Thymus (tissue), 11 donors: ENCODE measurements around the gene SNTA1. TPM values are rescaled to one million over a fixed set of nuclear protein-coding genes. Genes with fewer than 3 reads are reported as not detected.

Source experiments
- DNase-seq, 9 donors: peaks; one replicate each; pipeline ENCODE4 v3.0.0-alpha.2; 2013; ENCODE audit warnings: low spot score in 9 of 9, low read depth in 6 of 9, missing footprints in 1 of 9
- H3K27ac ChIP-seq, 2 donors: one replicate each; pipeline ENCODE4 v1.5.1; 2013; ENCODE audit warnings: control low read depth in 1 of 2, low read depth in 1 of 2, low read length in 1 of 2, mild to moderate bottlenecking in 1 of 2, moderate library complexity in 1 of 2
- H3K27me3 ChIP-seq, 2 donors: one replicate each; pipeline ENCODE4 v1.5.1; 2013; ENCODE audit warnings: low read length in 1 of 2; ENCODE audit not compliant: control insufficient read depth in 2 of 2, insufficient read depth in 1 of 2
- H3K36me3 ChIP-seq, 2 donors: one replicate each; pipeline ENCODE4 v1.5.1; 2013; ENCODE audit warnings: low read length in 1 of 2, mild to moderate bottlenecking in 1 of 2, moderate library complexity in 1 of 2; ENCODE audit not compliant: control insufficient read depth in 2 of 2, insufficient read depth in 2 of 2
- H3K4me1 ChIP-seq, 2 donors: one replicate each; pipeline ENCODE4 v1.5.1; 2013; ENCODE audit warnings: low read length in 2 of 2; ENCODE audit not compliant: control insufficient read depth in 2 of 2, insufficient read depth in 2 of 2
- H3K4me3 ChIP-seq, 2 donors: one replicate each; pipeline ENCODE4 v1.5.1; 2013; ENCODE audit warnings: low read length in 2 of 2, control low read depth in 1 of 2, mild to moderate bottlenecking in 1 of 2
- H3K9me3 ChIP-seq, 2 donors: one replicate each; pipeline ENCODE4 v1.5.1; 2013; ENCODE audit warnings: low read length in 1 of 2, mild to moderate bottlenecking in 1 of 2; ENCODE audit not compliant: control insufficient read depth in 2 of 2, insufficient read depth in 1 of 2
- WGBS: extraction: QIAGEN DNeasy Blood & Tissue Kit; methylation state at CpG from one replicate; pipeline ENCODE4 v1.1.7; 2013; 5-methylcytosine and 5-hydroxymethylcytosine counted together
- polyA plus RNA-seq: library from polyadenylated mRNA; stranded (reverse); fragments of 200-250 nt; gene quantifications from one replicate; pipeline ENCODE4 v1.2.3, GENCODE V29; 2013
- total RNA-seq: library from RNA; stranded (reverse); fragments of 120-200 nt; gene quantifications from one replicate; pipeline ENCODE4 v1.2.4, GENCODE V29; 2013
- donor health status: healthy.

The SNTA1 gene
- total and polyA plus RNA-seq, 2 donors: 6.8 to 7.7 TPM

DNA sequence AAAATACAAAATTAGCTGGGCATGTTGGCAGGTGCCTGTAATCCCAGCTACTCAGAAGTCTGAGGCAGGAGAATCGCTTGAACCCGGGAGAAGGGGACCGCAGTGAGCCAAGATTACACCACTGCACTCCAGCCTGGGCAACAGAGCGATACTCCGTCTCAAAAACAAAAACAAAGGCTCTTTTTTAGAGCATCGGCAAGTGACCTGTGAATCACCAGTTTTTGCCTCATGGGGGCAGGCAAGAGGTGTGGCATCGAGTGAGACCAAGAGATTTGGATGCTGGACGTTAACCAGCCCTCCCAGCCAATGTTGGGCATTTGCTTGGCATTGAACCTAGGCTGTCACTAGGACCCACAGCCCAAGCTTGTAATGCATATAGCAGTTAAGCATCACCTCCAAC lies 27.6 kb downstream of the SNTA1 start:
- DNase-seq: no peak
- no peak overlapping the region for H3K27ac ChIP-seq
- no peaks in the 10 kb centered on the region for H3K4me1 ChIP-seq
- H3K36me3 ChIP-seq: peaks cover 3 to 6% of the 10 kb centered on the region in 2 donors
- peaks cover 0 to 1% of the 10 kb centered on the region in 2 donors for H3K9me3 ChIP-seq
- no peak overlapping the region for H3K4me3 ChIP-seq
- 79% methylated on average over 8 of the region's 8 CpGs for WGBS
- H3K27me3 ChIP-seq: no peaks in the 10 kb centered on the region

DNA sequence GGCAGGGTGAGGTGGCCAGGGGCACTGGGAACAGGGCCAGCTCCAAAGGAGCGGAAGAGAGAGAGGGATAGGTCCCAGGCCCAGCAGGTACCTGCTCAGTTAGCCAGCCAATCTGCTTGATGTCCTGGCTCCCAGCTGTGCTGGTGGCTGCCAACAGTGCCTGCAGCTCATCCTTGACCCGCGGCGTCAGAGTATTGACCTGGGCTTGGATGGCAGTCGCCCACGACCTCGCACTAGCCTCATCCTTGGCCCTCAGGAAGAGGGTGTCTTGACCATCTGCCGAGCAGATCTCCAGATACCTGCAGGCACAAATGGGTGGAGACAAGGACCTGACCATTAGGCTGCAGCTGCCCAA lies 31.1 kb downstream of the SNTA1 start:
- Histone ChIP-seq H3K4me3 (no peak overlapping the region), H3K9me3 (peaks cover 1 to 4% of the 10 kb centered on the region in 2 donors), H3K27me3 (no peaks in the 10 kb centered on the region), H3K36me3 (peaks cover 12 to 22% of the 10 kb centered on the region in 2 donors), H3K4me1 (no peaks in the 10 kb centered on the region), H3K27ac (no peak overlapping the region)
- 98% methylated on average over 8 of the region's 8 CpGs for WGBS
- DNase-seq: no peak

DNA sequence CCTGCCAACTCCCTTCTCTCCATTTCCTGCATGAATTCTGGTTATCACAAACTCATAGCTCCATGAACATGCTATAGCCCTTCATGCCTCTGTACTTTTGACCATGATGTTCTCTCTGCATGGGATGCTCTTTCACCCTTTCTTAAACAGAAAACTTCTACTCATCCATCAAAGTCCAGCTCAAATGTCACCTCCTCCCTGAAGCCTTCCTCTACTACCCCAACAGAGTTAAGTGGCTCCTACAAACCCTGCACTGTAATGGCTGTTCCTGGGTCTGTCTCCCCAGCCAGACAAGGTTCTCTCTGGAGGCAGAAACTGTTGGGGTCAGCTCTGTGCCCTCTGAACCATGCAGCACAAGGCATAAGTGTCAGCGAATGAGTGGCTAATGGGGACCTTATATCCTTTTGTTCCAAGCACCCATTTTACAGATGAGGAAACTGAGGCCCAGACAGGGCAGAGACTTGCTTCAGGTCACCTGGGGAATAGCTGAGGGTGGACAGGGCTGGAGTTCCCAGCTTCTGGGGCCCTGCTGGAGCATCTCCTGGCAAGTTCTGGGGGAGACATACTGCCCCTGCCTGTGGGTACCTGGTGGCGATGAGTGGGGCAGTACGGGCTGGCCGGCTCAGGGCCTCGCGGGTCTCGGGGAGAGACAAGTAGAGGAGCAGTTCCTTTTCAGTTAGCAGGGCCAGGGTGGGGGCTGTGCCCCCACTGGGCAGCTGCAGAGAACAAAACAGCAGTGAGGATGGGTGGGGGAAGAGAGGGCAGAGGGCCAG lies 31.7 kb downstream of the SNTA1 start:
- DNase-seq: no peak
- over 99% methylated on average over 7 of the region's 7 CpGs for WGBS

DNA sequence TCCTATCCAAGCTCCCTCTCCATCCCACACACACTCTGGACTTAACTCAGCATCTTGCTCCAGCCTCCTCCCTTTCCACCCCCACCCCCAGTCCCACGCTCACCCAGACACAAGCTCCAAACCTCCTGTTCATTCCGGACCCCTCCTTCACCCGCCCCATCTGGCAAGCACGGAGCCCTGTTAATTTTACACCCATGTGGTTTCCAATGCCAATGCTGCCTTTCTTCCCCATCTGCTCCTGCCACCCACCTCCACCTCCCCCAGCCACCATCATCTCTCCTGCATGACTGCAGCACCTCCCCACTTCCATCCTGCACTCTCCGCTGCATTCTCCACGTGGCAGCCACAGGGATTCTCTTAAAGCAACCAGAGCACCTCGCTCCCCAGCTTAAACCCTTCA lies 32.3 kb downstream of the SNTA1 start:
- Histone ChIP-seq H3K27me3 (no peaks in the 10 kb centered on the region), H3K9me3 (peaks cover 1 to 5% of the 10 kb centered on the region in 2 donors), H3K4me1 (no peaks in the 10 kb centered on the region), H3K27ac (no peak overlapping the region), H3K4me3 (no peak overlapping the region), H3K36me3 (peaks cover 16 to 25% of the 10 kb centered on the region in 2 donors)
- 98% methylated on average over 7 of the region's 7 CpGs for WGBS
- no peak for DNase-seq

More for the DNA sequence above, 31.7 kb downstream of the SNTA1 start:
- H3K4me3 ChIP-seq: no peak overlapping the region
- H3K27me3 ChIP-seq: no peaks in the 10 kb centered on the region
- no peaks in the 10 kb centered on the region for H3K4me1 ChIP-seq
- H3K9me3 ChIP-seq: peaks cover 1 to 5% of the 10 kb centered on the region in 2 donors
- H3K27ac ChIP-seq: no peak overlapping the region
- peaks cover 16 to 25% of the 10 kb centered on the region in 2 donors for H3K36me3 ChIP-seq

DNA sequence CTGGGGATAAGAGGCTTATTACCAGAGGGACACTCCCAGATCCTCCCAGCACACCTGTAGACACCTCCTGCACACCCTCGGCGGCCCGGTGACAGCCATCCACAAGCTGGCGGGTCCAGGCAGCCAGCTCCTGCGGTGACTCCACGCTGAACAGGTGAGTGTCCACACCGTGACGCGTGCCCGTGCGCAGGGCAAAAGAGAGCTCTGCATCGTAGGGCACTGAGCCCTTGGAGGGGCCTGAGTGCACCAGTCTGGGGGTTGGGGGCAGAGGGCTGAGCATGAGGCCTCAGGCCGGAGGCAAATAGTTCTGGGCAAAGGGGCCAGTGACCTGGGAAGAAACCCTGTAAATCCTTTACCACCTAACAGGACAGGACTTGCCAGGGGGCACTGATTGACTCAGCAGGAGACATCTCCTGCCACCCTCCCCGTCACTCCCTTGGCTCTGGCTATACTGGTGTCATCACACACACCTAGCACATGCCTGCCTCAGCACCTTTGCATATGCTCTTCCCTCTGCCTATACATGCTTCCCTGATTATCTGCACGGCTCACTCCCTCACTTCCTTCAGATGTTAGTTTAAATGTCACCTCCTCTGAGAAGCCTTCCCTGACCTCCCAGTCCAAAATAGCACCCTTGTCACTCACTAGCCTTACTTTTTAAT lies 33.4 kb downstream of the SNTA1 start:
- Histone ChIP-seq H3K4me3 (no peak overlapping the region), H3K4me1 (no peaks in the 10 kb centered on the region), H3K27ac (no peak overlapping the region), H3K36me3 (peaks cover 16 to 25% of the 10 kb centered on the region in 2 donors), H3K27me3 (no peaks in the 10 kb centered on the region), H3K9me3 (peaks cover 1 to 5% of the 10 kb centered on the region in 2 donors)
- WGBS: 97% methylated on average over 15 of the region's 15 CpGs
- no peak for DNase-seq

DNA sequence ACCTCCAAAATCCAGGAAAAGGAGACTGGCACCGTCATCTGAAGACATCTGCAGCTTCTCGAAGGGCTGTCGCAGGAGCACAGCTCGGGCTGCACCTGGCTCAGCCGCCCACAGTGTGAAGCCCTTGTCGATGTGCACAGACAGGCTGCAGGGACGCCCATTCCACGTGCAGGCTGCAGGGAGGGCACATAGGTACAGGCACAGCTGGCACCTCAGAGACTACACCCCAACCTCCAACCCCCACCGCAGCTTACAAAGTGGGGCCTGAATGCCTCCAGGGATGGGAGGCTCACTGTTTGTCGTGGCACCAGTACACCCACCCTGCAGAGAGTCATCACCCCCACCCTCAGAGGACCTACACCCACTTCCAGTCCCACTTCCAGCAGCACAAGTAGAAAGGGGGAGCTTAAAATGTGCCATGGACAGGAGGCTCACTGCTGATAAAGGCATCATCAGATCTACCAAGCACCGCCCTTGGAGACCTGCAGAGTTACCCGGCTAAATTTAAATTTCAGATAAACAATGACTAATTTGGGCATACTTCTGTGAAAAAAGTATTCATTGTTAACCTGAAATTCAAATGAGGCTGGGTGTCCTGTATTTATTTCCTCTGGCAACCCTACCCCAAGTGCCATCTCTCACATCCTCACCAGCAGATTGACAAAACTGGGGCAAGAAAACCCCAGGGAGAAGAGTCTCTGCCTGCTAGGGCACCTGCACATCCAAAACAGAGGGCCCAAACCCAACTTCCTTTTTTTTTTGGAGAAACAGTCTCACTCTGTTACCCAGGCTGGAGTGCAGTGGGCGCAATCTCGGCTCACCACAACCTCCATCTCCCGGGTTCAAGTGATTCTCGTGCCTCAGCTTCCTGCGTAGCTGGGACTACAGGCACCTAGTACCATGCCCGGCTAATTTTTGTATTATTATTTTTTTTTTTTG lies 34.6 kb downstream of the SNTA1 start:
- WGBS: 81% methylated on average over 18 of the region's 18 CpGs
- Histone ChIP-seq H3K27ac (no peak overlapping the region), H3K36me3 (peaks cover 16 to 25% of the 10 kb centered on the region in 2 donors), H3K9me3 (peaks cover 1 to 5% of the 10 kb centered on the region in 2 donors), H3K4me1 (no peaks in the 10 kb centered on the region), H3K27me3 (no peaks in the 10 kb centered on the region), H3K4me3 (no peak overlapping the region)
- no peak for DNase-seq

DNA sequence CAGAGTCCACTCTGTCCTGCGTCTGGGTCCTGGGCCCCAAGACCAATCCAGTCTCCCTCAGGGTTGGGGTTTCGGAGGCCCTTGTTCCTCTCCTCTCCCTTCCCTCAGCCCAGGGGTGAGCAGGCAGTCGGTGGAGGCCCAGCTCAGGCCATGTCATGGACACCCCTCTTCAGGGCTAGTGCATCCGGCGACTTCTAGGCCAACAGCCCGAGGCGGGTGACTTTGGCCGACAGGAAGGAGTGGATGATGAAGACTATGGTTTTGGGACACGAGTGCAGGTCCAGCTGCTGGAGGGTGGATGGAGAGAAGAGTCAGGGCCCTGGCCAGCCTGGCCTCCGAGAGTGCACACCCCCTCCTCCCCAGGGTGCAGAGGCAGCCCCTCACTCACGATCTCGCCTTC lies 35.2 kb downstream of the SNTA1 start:
- Histone ChIP-seq H3K9me3 (peaks cover 1 to 5% of the 10 kb centered on the region in 2 donors), H3K36me3 (peaks cover 16 to 25% of the 10 kb centered on the region in 2 donors), H3K27me3 (no peaks in the 10 kb centered on the region), H3K4me1 (no peaks in the 10 kb centered on the region), H3K27ac (no peak overlapping the region), H3K4me3 (no peak overlapping the region)
- DNase-seq: no peak
- WGBS: 96% methylated on average over 12 of the region's 12 CpGs

DNA sequence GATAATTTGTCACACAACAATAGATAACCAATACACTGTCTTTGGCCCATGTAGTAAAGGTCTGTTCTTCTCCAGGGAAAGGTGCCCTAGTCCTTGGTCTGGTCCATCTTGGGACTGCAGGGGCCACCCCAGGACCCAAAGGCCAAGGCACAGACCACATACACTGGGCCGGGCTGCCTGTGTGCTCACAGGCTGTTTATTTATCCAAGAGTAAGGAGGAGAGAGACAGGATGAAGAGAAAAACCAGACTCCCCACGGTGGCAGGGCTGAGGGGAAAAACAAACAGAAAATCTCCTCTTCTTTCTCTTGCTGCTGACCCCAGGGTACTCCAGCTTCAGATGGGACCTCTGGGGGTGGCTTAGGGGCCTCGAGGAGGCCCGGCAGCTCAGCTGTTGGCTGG lies 35.8 kb downstream of the SNTA1 start:
- 91% methylated on average over 4 of the region's 4 CpGs for WGBS
- DNase-seq: no peak
- Histone ChIP-seq H3K27ac (no peak overlapping the region), H3K27me3 (no peaks in the 10 kb centered on the region), H3K4me3 (no peak overlapping the region), H3K36me3 (peaks cover 16 to 25% of the 10 kb centered on the region in 2 donors), H3K4me1 (no peaks in the 10 kb centered on the region), H3K9me3 (peaks cover 1 to 5% of the 10 kb centered on the region in 2 donors)
